GM12878 (cell line): ENCODE measurements around the gene PEX12. TPM values are rescaled to one million over a fixed set of nuclear protein-coding genes. Genes with fewer than 3 reads are reported as not detected.

Experiments used
- ATF3 ChIP-seq: IDR thresholded peaks from 2 replicates; pipeline ENCODE4 v1.6.1; 2011; ENCODE audit warnings: low read depth, mild to moderate bottlenecking, low read length, moderate library complexity, borderline replicate concordance; ENCODE audit errors: extremely low read depth
- BMI1 ChIP-seq: fragments of 450-650 bp; IDR thresholded peaks from 2 replicates; pipeline ENCODE4 v1.6.1; 2016; ENCODE audit warnings: mild to moderate bottlenecking, moderate library complexity, borderline replicate concordance
- BRCA1 ChIP-seq: IDR thresholded peaks from 2 replicates; pipeline ENCODE4 v1.6.1; 2011; ENCODE audit warnings: low read depth, low read length, improper control_type of control experiment
- DPF2 ChIP-seq: fragments of 450-650 bp; IDR thresholded peaks from 2 replicates; pipeline ENCODE4 v1.6.1; 2017; ENCODE audit warnings: mild to moderate bottlenecking
- HDAC6 ChIP-seq: fragments of 200-600 bp; sonication (generic); IDR thresholded peaks from one replicate; pipeline ENCODE4 v1.8.0; 2017; ENCODE audit warnings: antibody characterized with exemption; ENCODE audit not compliant: unreplicated experiment
- JUND ChIP-seq: IDR thresholded peaks from 2 replicates; pipeline ENCODE4 v1.6.1; 2012; ENCODE audit warnings: low read depth, mild to moderate bottlenecking, low read length, improper control_type of control experiment, moderate library complexity
- KDM1A ChIP-seq: fragments of 200-600 bp; sonication (generic); IDR thresholded peaks from 2 replicates; pipeline ENCODE4 v1.6.1; 2016; ENCODE audit warnings: borderline replicate concordance
- LARP7 ChIP-seq: fragments of 450-650 bp; IDR thresholded peaks from 2 replicates; pipeline ENCODE4 v1.6.1; 2017; ENCODE audit warnings: mild to moderate bottlenecking
- MLLT1 ChIP-seq: fragments of 450-650 bp; IDR thresholded peaks from 2 replicates; pipeline ENCODE4 v1.6.1; 2016; ENCODE audit warnings: mild to moderate bottlenecking
- NKRF ChIP-seq: fragments of 450-650 bp; conservative IDR thresholded peaks from 2 replicates; pipeline ENCODE4 v1.6.1; 2017; ENCODE audit warnings: mild to moderate bottlenecking, moderate library complexity
- RB1 ChIP-seq: fragments of 450-650 bp; formaldehyde crosslinking; IDR thresholded peaks from 2 replicates; pipeline ENCODE4 v1.6.1; 2017; ENCODE audit warnings: mild to moderate bottlenecking, borderline replicate concordance
- RELA ChIP-seq: fragments of 450-650 bp; IDR thresholded peaks from 2 replicates; pipeline ENCODE4 v1.8.0; 2014; ENCODE audit warnings: borderline replicate concordance; ENCODE audit not compliant: partially characterized antibody
- SMC3 ChIP-seq: IDR thresholded peaks from 2 replicates; pipeline ENCODE4 v1.6.1; 2011; ENCODE audit warnings: low read length, improper control_type of control experiment, borderline replicate concordance
- SPI1 ChIP-seq: IDR thresholded peaks from 2 replicates; pipeline ENCODE4 v1.6.1; 2011; ENCODE audit warnings: low read depth, mild to moderate bottlenecking, low read length, moderate library complexity, borderline replicate concordance; ENCODE audit not compliant: insufficient read depth
- TAF1 ChIP-seq: IDR thresholded peaks from 2 replicates; pipeline ENCODE4 v1.6.1; 2011; ENCODE audit warnings: mild to moderate bottlenecking, low read depth, low read length, borderline replicate concordance
- ZBED1 ChIP-seq: IDR thresholded peaks from 2 replicates; pipeline ENCODE4 v1.6.1; 2016; ENCODE audit warnings: borderline replicate concordance
- ZNF687 ChIP-seq: fragments of 450-650 bp; IDR thresholded peaks from 2 replicates; pipeline ENCODE4 v1.6.1; 2017; ENCODE audit warnings: mild to moderate bottlenecking, moderate library complexity
- polyA plus RNA-seq, 11 experiments: library from polyadenylated mRNA; depleted of rRNA in 4 of 11; unstranded in 6 of 11; stranded (reverse) in 5 of 11; fragments of >200 nt; fragmentation: Nextera tagmentation in 4 of 11; fragmentation: Illumina TruSeq in 1 of 11; extraction: Ambion mirVana in 4 of 11; extraction: Trizol in 1 of 11; gene quantifications; 1 replicate in 1 of 11; 2 replicates in 10 of 11; pipeline versions ENCODE4 v1.2.1 to v1.2.3, GENCODE V29; 2011 to 2016; ENCODE audit warnings: inconsistent platforms in 2 of 11, missing spikeins in 2 of 11, low read depth in 1 of 11
- total RNA-seq, 4 experiments: library from RNA; depleted of rRNA in 3 of 4; stranded (reverse); fragments of >200 nt in 3 of 4; fragmentation: Illumina TruSeq in 1 of 4; extraction: Trizol in 1 of 4; gene quantifications; 2 replicates each; pipeline versions ENCODE4 v1.2.1 to v1.2.3, GENCODE V29; 2013 to 2021
- TF ChIP-seq, protein P1 (sequence below): fragments of 450-650 bp; IDR thresholded peaks from 2 replicates; pipeline ENCODE4 v1.6.1; 2017; ENCODE audit warnings: low read depth, mild to moderate bottlenecking, moderate library complexity
- TF ChIP-seq, protein P2 (sequence below): IDR thresholded peaks from 2 replicates; pipeline ENCODE4 v1.6.1; 2012; ENCODE audit warnings: low read length, inconsistent platforms

The PEX12 gene
- total and polyA plus RNA-seq, 10 of the 15 experiments (the other 5 are each of a cell fraction or from before 2014, with no cell fraction given) = 2.9 to 15.8 (median 4.6) TPM

DNA sequence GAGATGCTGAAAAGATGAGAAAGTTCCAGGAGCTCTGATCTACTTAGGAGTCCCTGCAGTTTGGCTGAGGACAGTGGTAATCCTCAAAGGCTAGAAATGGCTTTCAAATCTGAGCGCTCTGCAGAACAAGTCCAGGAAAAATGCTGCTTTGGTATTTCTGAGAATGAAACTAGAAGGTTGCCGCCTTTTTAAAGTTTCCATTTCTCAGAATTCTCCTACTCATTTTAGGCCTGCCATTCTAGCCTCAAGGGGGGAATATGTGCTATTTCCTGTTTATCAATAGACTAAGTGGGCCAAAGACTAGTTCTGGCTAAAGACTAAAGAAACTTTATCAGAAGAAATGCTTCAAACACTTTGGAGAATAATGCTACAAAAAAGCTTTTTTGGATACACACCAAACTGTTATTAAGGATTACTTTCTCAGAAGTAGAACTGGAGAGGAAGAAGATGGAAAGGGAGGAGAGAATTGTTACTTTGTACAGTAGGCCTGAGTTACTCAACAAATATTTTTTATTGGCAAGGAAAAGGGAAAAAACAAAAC, 40.7 kb downstream of the PEX12 start, which contains the start of gene SLFN12L (continued):
- TF ChIP-seq RB1 (peak; percentile 68; the same call in 1 of the 2 replicates), BRCA1 (no peak), KDM1A (no peak), LARP7 (no peak), JUND (no peak), HDAC6 (no peak), RELA (no peak), ZBED1 (no peak), MLLT1 (no peak), NKRF (no peak; the same call in 1 of the 2 replicates), BMI1 (no peak), SPI1 (no peak), ZNF687 (no peak), TAF1 (peak; percentile 75; the same call in 1 of the 2 replicates), ATF3 (no peak), SMC3 (no peak), DPF2 (no peak)
- TF ChIP-seq, protein P1, sequence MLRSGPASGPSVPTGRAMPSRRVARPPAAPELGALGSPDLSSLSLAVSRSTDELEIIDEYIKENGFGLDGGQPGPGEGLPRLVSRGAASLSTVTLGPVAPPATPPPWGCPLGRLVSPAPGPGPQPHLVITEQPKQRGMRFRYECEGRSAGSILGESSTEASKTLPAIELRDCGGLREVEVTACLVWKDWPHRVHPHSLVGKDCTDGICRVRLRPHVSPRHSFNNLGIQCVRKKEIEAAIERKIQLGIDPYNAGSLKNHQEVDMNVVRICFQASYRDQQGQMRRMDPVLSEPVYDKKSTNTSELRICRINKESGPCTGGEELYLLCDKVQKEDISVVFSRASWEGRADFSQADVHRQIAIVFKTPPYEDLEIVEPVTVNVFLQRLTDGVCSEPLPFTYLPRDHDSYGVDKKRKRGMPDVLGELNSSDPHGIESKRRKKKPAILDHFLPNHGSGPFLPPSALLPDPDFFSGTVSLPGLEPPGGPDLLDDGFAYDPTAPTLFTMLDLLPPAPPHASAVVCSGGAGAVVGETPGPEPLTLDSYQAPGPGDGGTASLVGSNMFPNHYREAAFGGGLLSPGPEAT = no peak
- TF ChIP-seq, protein P2, sequence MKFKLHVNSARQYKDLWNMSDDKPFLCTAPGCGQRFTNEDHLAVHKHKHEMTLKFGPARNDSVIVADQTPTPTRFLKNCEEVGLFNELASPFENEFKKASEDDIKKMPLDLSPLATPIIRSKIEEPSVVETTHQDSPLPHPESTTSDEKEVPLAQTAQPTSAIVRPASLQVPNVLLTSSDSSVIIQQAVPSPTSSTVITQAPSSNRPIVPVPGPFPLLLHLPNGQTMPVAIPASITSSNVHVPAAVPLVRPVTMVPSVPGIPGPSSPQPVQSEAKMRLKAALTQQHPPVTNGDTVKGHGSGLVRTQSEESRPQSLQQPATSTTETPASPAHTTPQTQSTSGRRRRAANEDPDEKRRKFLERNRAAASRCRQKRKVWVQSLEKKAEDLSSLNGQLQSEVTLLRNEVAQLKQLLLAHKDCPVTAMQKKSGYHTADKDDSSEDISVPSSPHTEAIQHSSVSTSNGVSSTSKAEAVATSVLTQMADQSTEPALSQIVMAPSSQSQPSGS = no peak
